ENCODE measurements around the gene SGCD.

SGCD gene

DNA sequence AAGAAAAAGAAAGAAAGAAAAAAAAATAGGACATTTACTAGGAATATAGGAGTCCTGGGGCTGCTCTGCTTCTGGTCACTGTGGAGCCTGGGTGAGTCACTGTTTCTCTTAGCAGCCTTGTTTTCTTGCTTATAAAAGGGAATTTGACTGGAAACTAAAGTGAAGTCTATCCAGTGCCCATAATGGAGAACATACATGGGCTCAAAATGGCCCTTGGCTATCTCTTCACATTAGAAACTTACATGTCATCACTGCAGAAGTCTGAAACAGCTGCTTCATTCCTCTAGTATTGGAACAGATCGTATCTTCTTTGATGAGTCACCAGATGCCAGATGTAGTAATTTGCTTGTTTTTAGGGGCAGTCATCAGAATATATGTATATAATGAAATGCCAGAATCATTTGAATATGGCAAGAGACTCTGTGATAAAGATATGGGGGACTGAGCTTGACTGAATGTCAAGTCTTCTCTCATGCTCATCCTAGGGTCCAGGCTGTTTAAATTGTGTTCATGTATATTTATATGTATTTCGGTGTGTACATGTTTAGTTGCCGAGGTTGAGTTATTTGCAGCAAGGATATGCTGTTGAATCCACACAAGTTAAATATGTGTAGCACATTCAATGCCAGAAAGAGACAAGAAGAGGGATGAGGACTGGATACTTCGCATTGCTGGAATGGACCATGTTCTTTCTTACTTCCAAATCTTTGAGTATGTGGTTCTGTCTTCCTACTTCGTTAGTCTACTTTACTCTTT, 56.7 kb downstream of the SGCD start:
- no peaks in the 10 kb centered on the region for H3K9me3 ChIP-seq (ENCODE audit: severe bottlenecking)
- H3K27ac ChIP-seq, result no peak overlapping the region

DNA sequence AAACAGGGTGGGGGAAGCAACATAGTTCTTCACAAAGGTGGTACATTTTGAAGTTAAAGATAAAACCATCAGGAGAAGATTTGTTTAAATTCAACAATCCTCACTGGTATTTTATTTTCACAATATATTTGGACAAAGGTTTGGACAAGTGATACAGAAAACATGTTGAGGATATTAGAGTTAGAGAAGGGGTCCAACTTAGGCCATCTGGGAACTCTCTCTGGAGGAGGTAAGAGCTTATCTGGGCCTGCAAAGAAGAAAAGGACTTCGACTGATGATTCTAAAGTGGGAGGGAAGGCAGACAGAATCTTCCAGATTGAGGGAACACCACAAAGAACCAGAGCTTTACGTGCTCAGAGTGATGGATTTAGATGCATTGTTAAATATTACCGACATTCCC, 58.5 kb downstream of the SGCD start:
- TF ChIP-seq, protein P1, sequence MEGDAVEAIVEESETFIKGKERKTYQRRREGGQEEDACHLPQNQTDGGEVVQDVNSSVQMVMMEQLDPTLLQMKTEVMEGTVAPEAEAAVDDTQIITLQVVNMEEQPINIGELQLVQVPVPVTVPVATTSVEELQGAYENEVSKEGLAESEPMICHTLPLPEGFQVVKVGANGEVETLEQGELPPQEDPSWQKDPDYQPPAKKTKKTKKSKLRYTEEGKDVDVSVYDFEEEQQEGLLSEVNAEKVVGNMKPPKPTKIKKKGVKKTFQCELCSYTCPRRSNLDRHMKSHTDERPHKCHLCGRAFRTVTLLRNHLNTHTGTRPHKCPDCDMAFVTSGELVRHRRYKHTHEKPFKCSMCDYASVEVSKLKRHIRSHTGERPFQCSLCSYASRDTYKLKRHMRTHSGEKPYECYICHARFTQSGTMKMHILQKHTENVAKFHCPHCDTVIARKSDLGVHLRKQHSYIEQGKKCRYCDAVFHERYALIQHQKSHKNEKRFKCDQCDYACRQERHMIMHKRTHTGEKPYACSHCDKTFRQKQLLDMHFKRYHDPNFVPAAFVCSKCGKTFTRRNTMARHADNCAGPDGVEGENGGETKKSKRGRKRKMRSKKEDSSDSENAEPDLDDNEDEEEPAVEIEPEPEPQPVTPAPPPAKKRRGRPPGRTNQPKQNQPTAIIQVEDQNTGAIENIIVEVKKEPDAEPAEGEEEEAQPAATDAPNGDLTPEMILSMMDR (IDR thresholded peaks at IDR 0.05; ENCODE audit: low read depth, low read length), result no peak

More for the DNA sequence above, 56.7 kb downstream of the SGCD start:
- Histone ChIP-seq H3K4me3 (ENCODE audit: low read depth, low read length) (no peak overlapping the region), H3K36me3 (no peaks in the 10 kb centered on the region; the same call in 1 of the 2 replicates), H3K27me3 (ENCODE audit: insufficient read depth, low read depth, severe bottlenecking) (no peaks in the 10 kb centered on the region)
- TF ChIP-seq, protein P1 (IDR thresholded peaks at IDR 0.05; ENCODE audit: low read depth, low read length), result no peak
- DNase-seq, result no peak

DNA sequence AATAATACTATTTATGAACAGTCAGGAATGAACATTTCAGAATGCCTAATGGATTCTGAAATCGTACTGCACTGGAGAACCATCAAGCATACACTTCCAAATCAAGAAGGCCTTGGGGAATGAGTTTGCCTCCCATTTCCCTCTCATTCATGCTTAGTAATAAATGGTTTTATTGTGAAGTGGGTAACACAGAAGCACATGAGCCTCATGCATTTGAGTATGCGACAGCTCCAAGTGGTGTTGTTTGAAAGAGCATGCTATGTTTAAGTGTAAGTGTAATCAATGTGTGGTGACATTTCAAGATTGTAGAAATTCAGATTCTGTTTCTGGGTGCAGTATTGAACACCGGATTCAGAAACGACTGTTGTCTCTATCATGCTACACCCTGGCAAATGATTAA, 60.0 kb downstream of the SGCD start:
- TF ChIP-seq, protein P1 (IDR thresholded peaks at IDR 0.05; ENCODE audit: low read depth, low read length), result no peak
- Histone ChIP-seq H3K4me3 (ENCODE audit: low read depth, low read length) (no peak overlapping the region), H3K9me3 (ENCODE audit: severe bottlenecking) (no peaks in the 10 kb centered on the region), H3K27me3 (ENCODE audit: insufficient read depth, low read depth, severe bottlenecking) (no peaks in the 10 kb centered on the region), H3K27ac (no peak overlapping the region), H3K36me3 (no peaks in the 10 kb centered on the region; the same call in 1 of the 2 replicates)
- no peak for DNase-seq

More for the DNA sequence above, 58.5 kb downstream of the SGCD start:
- no peak overlapping the region for H3K27ac ChIP-seq
- no peaks in the 10 kb centered on the region for H3K27me3 ChIP-seq (ENCODE audit: insufficient read depth, low read depth, severe bottlenecking)
- H3K36me3 ChIP-seq, result no peaks in the 10 kb centered on the region; the same call in 1 of the 2 replicates
- H3K9me3 ChIP-seq (ENCODE audit: severe bottlenecking), result no peaks in the 10 kb centered on the region
- no peak overlapping the region for H3K4me3 ChIP-seq (ENCODE audit: low read depth, low read length)
- no peak for DNase-seq

DNA sequence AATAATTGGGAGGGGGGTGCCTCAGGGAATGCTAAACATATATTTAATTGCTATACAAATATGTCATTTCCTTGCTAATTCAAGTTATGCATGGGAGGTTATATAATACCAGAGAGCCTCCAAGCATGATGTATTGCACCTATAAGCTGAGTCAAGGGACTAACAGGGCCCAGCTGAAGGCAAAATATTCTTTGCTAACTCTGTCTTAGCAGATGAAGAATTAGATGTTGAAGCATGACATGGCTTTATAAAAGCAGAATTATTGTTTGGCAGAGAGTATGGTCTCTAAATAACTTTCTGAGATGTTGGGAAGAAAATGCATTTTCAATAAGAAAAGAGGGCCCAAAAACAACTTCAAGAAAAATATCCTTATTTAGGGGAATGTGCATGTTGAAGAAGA, 60.4 kb downstream of the SGCD start:
- no peak overlapping the region for H3K4me3 ChIP-seq (ENCODE audit: low read depth, low read length)
- H3K27ac ChIP-seq, result no peak overlapping the region
- H3K27me3 ChIP-seq (ENCODE audit: insufficient read depth, low read depth, severe bottlenecking), result no peaks in the 10 kb centered on the region
- no peaks in the 10 kb centered on the region; the same call in 1 of the 2 replicates for H3K36me3 ChIP-seq
- no peaks in the 10 kb centered on the region for H3K9me3 ChIP-seq (ENCODE audit: severe bottlenecking)
- no peak for DNase-seq
- TF ChIP-seq, protein P1 (IDR thresholded peaks at IDR 0.05; ENCODE audit: low read depth, low read length), result no peak

DNA sequence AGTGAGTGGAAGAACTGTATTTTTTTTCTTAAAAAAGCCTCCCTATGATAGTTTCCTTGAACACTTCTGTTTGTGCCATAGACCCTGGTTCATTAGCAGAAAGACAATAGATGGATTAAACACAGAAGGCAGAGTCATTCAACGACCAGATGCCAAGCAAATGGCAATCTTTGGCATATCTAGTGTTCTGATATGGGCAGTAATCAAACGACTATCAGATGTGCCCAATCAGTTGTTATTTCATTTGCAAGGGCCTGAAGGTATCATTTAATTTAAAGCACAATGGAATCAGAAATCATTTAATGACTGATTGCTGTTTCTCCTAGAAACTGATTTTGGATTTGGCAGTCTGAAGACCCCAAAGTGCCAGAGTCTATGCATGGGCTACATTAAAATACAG, 61.3 kb downstream of the SGCD start:
- H3K27me3 ChIP-seq (ENCODE audit: insufficient read depth, low read depth, severe bottlenecking), result no peaks in the 10 kb centered on the region
- TF ChIP-seq, protein P1 (IDR thresholded peaks at IDR 0.05; ENCODE audit: low read depth, low read length), result no peak
- H3K9me3 ChIP-seq (ENCODE audit: severe bottlenecking), result no peaks in the 10 kb centered on the region
- no peak for DNase-seq
- H3K4me3 ChIP-seq (ENCODE audit: low read depth, low read length), result no peak overlapping the region
- H3K36me3 ChIP-seq, result no peaks in the 10 kb centered on the region; the same call in 1 of the 2 replicates
- H3K27ac ChIP-seq, result no peak overlapping the region

All from WERI-Rb-1 (cell line).